ENCODE data around the gene GADL1.

The GADL1 gene

GRCh38 chr3:30804984-30805383, 89.5 kb downstream of the GADL1 start:
- no peak for DNase-seq

GRCh38 chr3:30795176-30795575, 99.3 kb downstream of the GADL1 start:
- DNase-seq: no peak

GRCh38 chr3:30793740-30794139, 100.7 kb downstream of the GADL1 start:
- DNase-seq: no peak

GRCh38 chr3:30790150-30790549, 104.3 kb downstream of the GADL1 start:
- no peak for DNase-seq

- DNase-seq: no peak
These were observed 108.1 kb downstream of the GADL1 start for GRCh38 chr3:30786365-30786764.

- DNase-seq: no peak
These were observed 114.7 kb downstream of the GADL1 start for GRCh38 chr3:30779686-30780287.

GRCh38 chr3:30778933-30779332, 115.5 kb downstream of the GADL1 start:
- no peak for DNase-seq

- no peak for DNase-seq
These were observed 116.9 kb downstream of the GADL1 start for GRCh38 chr3:30777426-30778113.

- no peak for DNase-seq
These were observed 118.2 kb downstream of the GADL1 start for GRCh38 chr3:30776186-30776815.

- no peak for DNase-seq
These were observed 119.4 kb downstream of the GADL1 start for GRCh38 chr3:30775040-30775439.

- DNase-seq: no peak
These were observed 120.4 kb downstream of the GADL1 start for GRCh38 chr3:30774062-30774461.

GRCh38 chr3:30770387-30770786, 124.1 kb downstream of the GADL1 start:
- DNase-seq: no peak

- DNase-seq: peak; percentile 48
These were observed 125.5 kb downstream of the GADL1 start for GRCh38 chr3:30768703-30769550.

- DNase-seq: no peak
These were observed 126.4 kb downstream of the GADL1 start for GRCh38 chr3:30768046-30768445.

- DNase-seq: no peak
These were observed 127.9 kb downstream of the GADL1 start for GRCh38 chr3:30766522-30766921.

GRCh38 chr3:30764891-30765290, 129.6 kb downstream of the GADL1 start:
- DNase-seq: no peak

- DNase-seq: no peak
These were observed 130.2 kb downstream of the GADL1 start for GRCh38 chr3:30764281-30764680.

GRCh38 chr3:30761374-30761773, 133.1 kb downstream of the GADL1 start:
- DNase-seq: no peak

GRCh38 chr3:30760737-30761136, 133.7 kb downstream of the GADL1 start:
- no peak for DNase-seq

GRCh38 chr3:30760040-30760695, 134.3 kb downstream of the GADL1 start:
- no peak for DNase-seq

GRCh38 chr3:30756218-30756617, 138.2 kb downstream of the GADL1 start:
- no peak for DNase-seq

GRCh38 chr3:30754426-30754825, 140.0 kb downstream of the GADL1 start:
- no peak for DNase-seq

- no peak for DNase-seq
These were observed 140.7 kb downstream of the GADL1 start for GRCh38 chr3:30753766-30754165.
